Measurements from ENCODE around the gene SLC25A19.
"Not testable (repeated sequence)": the region's sequence is repeated elsewhere in the genome, so short reads cannot be mapped to it uniquely, and the experiment has no call there.

Gene SLC25A19

GRCh38 chr17:75301502-75302206, 12.4 kb upstream of the SLC25A19 start:
- DNase-seq (ENCODE audit: low spot score), result no peak

GRCh38 chr17:75301049-75301448, 11.8 kb upstream of the SLC25A19 start:
- DNase-seq (ENCODE audit: low spot score), result no peak

GRCh38 chr17:75300280-75300679, 11.0 kb upstream of the SLC25A19 start:
- no peak for DNase-seq (ENCODE audit: low spot score)

GRCh38 chr17:75295201-75296158, 6.2 kb upstream of the SLC25A19 start:
- DNase-seq (ENCODE audit: low spot score), result no peak

- DNase-seq (ENCODE audit: low spot score), result not testable (repeated sequence)
Measured at GRCh38 chr17:75292810-75293448, 3.7 kb upstream of the SLC25A19 start.

- DNase-seq (ENCODE audit: low spot score), result no peak
Measured at GRCh38 chr17:75289832-75290337, 652 bp upstream of the SLC25A19 start.

GRCh38 chr17:75288770-75289114, 491 bp downstream of the SLC25A19 start:
- peak; percentile 66 for DNase-seq (ENCODE audit: low spot score)

GRCh38 chr17:75288359-75288758, 874 bp downstream of the SLC25A19 start:
- no peak for DNase-seq (ENCODE audit: low spot score)

GRCh38 chr17:75287221-75287620, 2.0 kb downstream of the SLC25A19 start:
- DNase-seq (ENCODE audit: low spot score), result no peak

- no peak for DNase-seq (ENCODE audit: low spot score)
Measured at GRCh38 chr17:75285123-75285522, 4.1 kb downstream of the SLC25A19 start.

GRCh38 chr17:75280189-75280588, 9.0 kb downstream of the SLC25A19 start:
- DNase-seq (ENCODE audit: low spot score), result not testable (repeated sequence)

- no peak for DNase-seq (ENCODE audit: low spot score)
Measured at GRCh38 chr17:75277664-75278071, 11.6 kb downstream of the SLC25A19 start.

- peak; percentile 35 for DNase-seq (ENCODE audit: low spot score)
Measured at GRCh38 chr17:75273977-75274708, 15.1 kb downstream of the SLC25A19 start.

GRCh38 chr17:75272848-75273184, 16.4 kb downstream of the SLC25A19 start:
- no peak for DNase-seq (ENCODE audit: low spot score)

- DNase-seq (ENCODE audit: low spot score), result no peak
Measured at GRCh38 chr17:75271955-75272847, 17.0 kb downstream of the SLC25A19 start.

GRCh38 chr17:75271233-75271954, 17.8 kb downstream of the SLC25A19 start:
- peak; percentile 83 for DNase-seq (ENCODE audit: low spot score)

- DNase-seq (ENCODE audit: low spot score), result no peak
Measured at GRCh38 chr17:75270966-75271232, 18.3 kb downstream of the SLC25A19 start, which contains the start of gene MIF4GD. TSS of gene MIF4GD (minus strand) at chr17:75271231. CDS start at chr17:75270195, 1,036 bp downstream.

- peak; percentile 74 for DNase-seq (ENCODE audit: low spot score)
Measured at GRCh38 chr17:75270218-75270965, 18.8 kb downstream of the SLC25A19 start.

- DNase-seq (ENCODE audit: low spot score), result peak; percentile 25
Measured at GRCh38 chr17:75269844-75270217, 19.4 kb downstream of the SLC25A19 start.

Data from kidney tubule cell (primary cell).